Measurements from ENCODE around the gene WNT16.

WNT16 gene

DNA sequence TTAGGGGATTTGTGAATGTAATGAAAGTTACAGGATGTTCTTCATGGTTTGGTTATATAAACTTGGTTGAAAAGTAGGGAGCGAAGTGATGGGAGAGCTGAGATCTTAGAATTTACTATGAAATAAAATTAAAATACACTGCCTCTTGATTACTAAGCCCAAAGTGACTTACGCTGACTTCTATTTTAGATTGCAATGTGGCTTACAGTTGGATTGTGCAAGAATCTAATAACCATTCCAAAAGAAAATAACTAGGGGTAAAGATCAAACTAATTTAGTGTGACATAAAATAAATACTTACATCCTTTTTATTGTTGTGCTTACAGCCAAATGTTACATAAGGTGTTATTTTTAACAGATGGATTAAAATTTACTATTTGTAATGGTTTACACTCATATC, 15.3 kb downstream of the WNT16 start:
- DNase-seq = no peak

DNA sequence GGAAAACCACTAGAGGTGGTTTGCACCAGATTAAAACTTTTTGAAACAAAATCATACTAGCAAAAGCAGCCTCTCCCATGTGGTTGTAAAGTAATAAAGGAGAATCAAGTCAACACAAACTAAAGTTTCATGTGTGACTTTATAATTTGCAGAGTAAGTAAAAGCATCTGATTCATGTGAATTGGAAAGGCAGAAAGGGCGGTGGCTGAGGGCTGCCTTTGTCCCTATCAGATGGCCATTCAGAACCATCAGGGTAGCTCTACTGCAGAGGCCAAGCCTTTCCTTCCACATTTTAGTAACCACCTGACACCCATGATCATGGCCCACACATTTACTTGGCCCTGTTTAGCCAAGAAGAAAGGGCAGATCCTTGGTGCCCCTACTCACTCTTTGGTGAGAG, 15.7 kb downstream of the WNT16 start:
- no peak for DNase-seq

DNA sequence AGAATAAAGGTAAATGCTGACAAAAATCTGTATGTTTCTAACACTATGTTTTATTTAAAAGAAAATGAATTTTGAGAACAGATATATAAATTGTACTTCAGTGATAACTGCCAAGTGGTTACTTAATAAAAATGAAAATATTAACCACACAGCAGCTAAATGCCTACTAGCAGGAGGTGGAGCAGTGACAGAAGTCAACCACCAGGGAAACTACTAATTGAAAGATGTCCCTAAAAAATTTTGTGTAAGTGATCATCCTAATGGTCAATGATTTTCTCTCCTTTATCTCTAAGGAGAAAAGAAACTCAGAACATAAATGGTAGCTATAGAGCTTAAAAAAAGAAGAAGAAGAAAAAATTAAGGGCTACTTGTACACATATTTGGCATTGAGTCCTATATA, 22.9 kb downstream of the WNT16 start:
- no peak for DNase-seq

DNA sequence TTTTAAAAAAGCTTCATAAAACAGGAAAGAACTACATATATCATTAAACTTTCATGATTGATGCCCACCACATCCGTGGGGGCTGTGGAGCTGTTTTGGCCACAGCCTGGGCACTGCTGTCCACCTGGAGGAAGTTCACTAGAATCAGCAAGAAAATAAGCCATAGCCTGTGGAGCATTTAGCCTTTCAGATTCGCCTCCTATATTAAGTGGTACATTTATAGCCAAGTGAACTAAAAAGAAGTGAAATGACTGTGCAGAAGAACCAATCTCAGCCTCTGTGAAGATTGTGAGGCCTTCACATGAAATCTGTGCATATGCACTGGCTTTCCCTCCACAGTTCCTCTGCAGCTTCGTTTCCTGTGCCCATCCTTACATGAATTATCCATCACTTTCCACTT, 23.5 kb downstream of the WNT16 start:
- no peak for DNase-seq

DNA sequence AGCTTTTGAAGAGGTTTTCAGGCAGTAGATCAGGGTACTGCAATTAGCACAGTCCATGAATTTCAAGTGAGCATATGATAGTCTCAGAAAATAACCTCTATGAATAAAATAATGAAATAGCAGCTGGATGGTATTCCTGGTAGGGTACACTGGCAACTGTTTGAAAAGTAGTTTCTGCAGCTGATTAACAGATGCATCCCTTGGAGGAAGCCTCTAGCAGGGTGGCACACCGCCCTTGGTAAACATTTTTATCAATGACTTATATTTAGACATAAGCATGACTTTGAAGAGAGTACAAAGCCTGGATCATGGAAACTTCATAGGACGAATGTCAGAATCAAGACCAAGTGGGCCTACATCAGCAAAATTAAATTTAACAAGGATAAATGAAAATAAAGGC, 26.8 kb downstream of the WNT16 start:
- no peak for DNase-seq

DNA sequence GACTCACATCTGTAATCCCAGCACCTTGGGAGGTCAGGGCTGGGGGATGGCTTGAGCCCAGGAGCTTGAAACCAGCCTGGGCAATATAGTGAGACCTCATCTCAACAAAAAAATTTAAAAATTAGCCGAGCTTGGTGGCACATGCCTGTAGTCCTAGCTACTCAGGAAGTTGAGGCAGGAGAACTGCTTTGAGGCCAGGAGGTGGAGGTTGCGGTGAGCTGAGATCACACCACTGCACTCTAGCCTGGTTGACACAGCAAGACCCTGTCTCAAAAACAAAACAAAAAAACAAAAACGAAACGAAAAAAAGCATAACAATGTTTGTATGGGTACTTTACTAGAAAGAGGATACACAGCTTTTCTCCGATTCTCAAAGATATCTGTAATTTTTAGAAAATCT, 31.8 kb downstream of the WNT16 start:
- DNase-seq = no peak

DNA sequence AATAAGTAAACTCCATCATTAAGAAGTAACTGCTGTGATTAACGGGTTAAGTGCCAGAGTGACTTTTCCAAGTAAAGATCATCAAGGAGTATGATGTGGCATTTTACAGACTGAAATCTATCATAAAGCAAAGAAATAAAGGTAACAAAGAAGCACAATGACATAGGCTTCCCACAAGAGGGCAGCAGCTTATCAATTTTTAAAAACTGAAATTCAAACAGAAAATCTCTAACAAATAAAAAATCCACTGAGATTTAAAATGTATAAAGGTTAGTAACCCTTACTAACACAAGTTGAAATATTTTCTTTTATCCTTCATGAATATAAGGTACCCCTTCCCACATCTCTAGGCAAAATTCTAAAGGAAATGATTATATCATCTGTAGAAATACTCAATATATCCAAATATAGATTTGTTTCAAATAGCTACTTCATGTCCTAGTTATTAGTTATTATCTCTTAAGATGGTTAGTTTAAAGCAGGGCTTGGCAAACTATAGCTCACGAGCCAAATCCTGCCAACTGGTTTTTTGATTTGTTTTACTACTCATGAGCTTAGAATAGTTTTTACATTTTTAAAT, 38.1 kb downstream of the WNT16 start:
- DNase-seq = peak in 1 of 3 experiments; percentile 77

DNA sequence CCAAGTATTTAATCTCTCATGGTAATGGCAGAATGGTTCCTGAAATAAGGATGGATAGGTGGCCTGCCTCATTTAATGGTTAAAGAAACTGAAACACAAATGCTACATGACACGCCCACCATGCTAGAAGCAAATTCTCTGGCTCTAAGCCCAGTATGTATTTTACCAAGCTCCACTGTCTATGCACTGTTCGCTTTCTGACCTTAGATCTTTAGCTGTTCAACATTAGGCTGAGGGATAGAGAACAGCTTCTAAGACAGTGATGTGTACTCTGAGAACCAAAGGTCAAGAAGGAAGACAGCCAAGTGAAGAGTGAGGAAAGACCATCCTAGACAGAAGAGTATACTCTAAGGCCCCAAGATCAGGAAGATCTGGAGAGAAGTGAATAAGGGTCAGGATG, 40.7 kb downstream of the WNT16 start:
- no peak for DNase-seq

DNA sequence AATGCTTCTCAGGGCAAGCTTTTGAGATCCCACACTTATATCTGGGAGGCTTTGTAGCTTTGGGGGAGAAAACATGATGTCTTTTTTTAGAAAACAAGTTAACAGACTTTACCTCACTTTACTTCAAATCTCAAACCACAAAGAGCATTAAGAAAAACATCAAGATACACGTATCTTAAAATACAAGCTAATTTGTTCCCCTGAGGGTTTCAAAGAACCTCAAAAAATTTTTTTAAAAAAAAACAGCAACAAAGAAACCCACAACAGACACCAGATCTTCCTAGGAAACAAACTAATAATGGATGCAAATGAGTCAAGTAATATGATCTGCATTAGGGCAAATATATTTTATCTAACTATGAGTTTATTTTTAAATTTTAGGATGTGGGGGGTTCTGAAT, 42.6 kb downstream of the WNT16 start:
- no peak for DNase-seq

DNA sequence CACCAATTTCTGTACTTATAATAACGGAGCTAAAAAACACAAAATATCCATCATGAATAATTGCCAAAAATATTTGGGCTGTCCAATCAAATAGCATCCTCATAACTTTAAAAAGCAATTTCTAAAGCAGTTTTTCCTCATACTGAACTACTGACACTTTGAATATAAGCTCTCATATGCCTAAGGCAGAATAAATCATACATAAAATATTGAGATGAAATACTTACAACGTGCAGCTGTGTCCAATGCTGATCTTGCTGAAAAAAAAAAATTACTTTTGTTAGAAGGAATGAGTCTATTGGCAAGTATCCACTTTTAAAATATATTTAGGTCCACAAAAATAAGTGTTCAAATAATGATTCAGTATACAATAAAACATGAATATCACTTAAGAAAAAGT, 43.1 kb downstream of the WNT16 start:
- no peak for DNase-seq

DNA sequence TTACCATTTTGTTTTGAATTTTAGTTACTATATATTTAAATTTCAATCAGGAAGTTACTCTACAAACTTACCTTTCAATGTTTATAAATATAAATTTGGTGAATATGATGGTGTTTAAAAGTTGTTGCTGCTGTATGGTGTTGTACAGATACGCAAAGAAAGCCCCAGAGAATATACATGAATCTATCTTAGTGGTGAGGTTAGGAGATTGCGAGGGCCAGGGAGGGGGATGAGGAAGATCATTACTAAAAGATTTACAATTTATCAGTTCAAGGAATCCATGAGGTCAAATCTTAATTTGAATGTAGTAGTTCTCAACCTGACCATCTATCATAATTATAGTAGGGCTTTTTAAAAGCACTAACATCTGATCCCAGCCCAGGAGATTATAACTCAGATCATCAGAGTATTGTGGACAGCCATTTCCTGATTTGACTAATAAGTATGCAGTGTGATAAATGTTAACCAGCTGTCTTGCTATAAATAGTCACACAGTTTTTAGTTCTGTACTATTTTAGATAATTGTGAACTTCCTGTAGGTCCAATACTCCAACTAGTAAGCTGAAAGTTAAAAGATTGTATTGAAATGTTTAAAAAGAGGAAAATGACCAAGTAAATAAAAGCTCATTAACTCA, 43.7 kb downstream of the WNT16 start:
- peak in 2 of 3 experiments; percentile 14 to 61 for DNase-seq

DNA sequence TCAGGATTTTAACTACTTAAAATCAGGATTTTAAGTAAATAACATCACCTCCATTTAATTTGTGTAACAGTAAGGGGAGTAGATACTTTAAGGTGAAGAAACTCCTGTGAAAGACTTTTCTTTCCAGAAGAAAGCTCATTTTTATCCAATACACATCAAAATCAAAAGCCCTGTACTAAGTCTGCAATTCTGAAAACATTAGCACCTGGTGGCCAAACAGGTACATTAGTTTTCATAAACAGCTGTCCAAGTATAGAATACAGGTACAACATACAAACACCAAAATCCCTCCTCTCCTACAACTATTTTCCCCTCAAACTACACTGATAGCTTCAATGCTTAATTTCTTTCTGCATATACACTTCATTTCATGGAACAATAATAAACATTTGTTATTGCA, 44.4 kb downstream of the WNT16 start:
- DNase-seq = peak in 1 of 3 experiments; percentile 40

DNA sequence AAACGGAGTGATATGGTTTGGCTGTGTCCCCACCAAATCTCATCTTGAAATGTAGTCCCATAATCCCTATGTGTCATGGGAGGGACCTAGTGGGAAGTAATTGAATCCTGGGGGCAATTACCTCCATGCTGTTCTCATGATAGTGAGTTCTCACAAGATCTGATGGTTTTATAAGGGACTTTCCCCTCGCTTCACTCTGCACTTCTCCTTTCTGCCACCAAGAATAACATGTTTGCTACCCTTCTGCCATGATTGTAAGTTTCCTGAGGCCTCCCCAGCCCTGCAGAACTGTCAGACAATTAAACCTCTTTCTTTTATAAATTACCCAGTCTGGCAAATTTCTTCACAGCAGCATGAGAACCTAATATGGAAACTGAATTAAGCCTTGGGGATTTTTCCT, 48.2 kb downstream of the WNT16 start:
- no peak for DNase-seq

DNA sequence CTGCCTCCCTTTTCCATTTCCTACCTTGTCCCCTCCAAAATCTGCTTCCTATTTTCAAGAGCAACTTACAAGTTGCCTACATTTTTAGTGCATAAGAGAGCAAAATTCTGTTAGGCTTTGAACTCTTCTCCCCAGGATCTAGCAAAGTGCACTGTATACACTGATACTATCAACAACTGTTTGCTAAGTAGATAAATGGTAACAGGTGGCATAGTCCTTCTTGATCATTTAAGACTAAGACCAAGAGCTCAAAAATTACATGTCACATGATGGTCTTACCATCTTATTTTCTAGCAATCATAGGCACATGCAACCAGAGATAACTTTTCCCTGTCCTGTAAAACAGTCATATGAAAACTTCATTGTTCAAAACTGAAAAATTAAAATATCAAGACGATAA, 51.1 kb downstream of the WNT16 start:
- no peak for DNase-seq

DNA sequence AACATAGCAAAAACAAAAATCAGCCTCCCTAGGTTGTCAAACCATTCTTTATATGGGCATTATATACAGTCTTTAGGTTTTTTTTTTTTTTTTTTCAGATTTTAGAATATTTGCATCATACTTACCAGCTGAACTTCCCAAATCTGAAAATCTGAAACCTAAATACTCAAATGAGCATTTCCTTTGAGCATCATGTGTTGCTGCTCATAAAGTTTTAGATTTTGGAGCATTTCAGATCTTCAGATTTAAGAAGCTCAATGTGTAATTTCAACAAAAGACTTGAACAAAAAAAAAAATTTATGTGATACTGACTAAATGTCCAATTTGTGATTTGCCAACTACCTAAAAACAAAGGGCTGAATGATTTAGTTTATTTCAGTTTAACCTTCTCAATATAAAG, 53.7 kb downstream of the WNT16 start:
- no peak for DNase-seq

DNA sequence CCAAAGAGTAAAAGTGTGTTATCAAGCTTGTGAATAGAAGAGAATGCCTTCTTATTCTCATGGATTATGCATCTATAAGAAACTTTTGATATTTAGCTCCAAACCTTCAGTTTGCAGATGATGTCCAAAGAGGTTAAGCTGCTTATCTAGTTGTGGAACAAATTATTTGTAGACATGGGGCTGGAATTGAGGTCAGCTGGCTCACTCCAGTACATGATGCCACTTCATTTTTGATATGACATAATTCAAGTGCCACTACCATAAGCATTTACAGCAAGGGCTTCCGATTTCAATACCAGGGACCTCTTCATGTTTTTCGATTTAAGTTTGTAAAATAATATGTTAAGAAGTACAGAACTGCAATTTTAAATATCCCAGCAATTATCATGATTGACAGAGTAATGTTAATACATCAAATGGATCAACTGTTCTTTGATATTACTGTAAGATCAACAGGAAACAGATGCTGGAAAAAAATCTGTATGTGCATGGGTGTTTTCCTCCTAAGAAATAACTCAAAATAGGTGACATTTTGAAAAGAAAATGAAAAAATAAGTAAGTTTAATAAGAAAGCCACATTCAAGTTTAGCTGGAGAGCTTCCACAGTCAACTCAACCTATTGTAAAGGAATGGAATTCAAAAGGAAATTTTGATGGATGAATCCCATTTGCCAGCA, 54.6 kb downstream of the WNT16 start:
- DNase-seq = no peak

DNA sequence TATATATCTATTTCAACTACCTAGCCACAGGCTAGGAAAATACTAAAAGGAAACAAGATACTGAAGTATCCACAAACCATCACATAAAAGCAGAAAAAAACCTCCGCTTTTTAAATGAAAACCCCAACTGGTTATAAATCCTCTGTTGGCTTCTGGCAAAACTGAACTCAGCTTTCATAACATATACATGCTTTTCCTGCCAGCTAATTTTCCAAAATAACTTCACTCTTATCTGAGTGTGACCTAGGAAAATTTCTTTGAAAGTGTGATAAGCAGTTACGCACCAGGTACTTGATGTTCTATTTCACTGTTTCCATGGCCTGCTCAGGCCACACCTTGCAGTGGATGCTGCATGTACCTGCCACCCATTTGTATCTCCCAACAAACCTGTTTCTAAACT, 55.5 kb downstream of the WNT16 start:
- no peak for DNase-seq

DNA sequence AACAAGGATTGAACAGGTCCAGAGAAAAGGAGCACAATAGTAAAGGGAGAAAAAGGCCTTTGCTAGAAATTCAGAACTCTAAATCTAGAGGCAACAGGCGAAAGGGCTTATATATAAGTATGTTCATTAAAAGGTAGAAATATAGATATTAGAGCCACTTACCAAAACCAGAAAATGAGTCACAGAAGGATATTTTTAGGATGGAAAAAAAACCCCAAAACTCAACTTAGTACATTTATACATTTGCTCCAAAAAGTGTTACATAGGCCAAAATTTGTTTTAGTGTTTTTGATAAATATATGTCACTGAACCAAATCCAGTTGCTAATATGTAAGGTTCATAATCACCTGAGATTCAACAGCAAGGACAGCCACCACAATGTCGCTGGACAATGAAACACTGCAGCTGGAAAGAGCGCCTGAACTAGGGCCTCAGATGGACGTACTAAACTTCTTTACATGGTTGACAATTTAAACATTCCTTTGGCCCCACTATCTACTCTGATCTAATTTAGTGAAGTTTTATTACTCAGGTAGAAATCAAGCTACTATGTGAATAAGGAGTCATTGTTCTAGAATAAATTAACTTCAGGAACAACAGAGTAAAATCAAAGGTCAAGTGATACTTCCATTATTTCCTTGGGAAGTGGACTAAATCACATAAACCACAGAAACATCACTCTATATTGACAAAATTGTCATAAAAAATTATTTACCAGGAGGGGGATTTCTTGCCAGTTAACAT, 56.4 kb downstream of the WNT16 start:
- no peak for DNase-seq

DNA sequence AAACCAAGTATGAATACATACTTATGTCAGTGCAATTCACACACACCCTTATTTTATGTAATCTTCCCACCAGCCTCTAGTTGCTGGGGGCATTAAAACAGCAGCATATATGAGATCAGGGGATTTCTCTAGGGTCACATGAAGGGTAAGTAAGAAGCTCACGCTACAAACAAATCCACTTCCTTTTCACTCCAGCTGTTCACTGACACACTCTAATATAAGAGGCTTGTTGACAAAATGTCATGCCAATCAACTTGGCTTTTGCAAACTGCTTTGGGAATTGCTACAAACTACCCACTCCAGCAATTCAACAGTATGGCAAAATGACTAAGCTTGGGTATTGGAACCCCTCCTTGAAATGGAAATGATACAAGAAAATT, 57.0 kb downstream of the WNT16 start:
- peak; percentile 24 to 71 (median 42) for DNase-seq

DNA sequence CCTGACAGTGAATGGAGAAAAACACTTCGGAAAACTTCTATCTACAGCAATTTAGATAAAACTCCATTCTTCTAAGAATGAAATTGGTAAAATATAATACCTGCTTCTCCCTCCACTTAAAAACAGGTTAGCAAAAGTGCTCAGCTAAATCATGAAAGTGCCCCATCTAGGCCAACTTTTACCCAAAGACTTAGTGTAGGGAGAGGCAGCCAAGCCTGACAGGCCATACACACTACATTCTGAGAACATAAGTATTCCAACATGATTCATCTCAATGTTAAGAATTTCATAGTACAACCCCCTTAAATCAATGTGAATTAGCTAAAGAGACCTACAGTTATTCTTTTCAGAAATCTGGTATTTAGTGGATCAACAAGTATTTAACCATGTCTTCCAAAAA, 60.1 kb downstream of the WNT16 start:
- no peak for DNase-seq

DNA sequence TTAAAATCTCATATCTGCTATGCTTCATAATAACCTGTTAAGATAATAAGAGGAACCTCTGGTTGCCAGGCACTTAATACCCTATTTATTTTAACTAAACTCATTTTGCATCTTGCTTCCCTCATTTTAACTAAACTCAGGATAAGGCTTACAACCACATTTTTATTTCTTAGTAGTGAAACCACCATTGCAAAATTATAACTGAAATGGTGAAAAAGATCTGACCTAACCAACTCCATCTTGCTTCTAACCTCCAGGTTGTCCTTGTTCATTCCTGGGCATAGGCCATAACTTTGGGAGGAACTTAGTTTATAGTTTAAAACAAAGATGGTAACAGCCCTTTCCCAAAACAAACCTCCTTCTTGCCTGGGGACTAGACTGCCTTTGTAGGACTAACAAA, 61.3 kb downstream of the WNT16 start:
- DNase-seq = no peak

DNA sequence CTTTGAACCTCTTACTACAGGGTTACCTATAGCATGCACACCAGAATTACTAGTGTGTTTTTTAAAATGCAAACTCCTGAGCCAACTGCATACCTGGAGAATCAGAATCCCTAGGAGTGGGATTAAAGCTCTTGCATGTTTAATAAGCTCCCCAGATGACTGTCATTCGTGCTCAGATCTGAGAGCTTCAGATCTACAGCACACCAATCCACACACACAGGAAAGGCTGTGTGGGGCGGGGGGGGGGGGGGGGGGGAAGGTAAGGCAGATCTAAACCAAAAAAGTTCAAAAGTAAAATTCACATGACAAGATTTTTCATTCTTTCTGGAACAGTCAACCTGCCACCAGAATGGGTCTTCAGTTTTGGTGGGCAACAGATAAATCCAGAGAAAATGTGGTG, 61.8 kb downstream of the WNT16 start:
- DNase-seq = no peak
